GM21529 (cell line): ENCODE measurements around the gene FLRT1.

Source experiments
- ATAC-seq: cut with Tn5 transposase; IDR thresholded peaks from one replicate; pipeline ENCODE4 v1.9.1; 2021; ENCODE audit not compliant: unreplicated experiment

The FLRT1 gene

GRCh38 chr11:64064374-64065140 is 28.8 kb downstream of the FLRT1 start:
- no peak for ATAC-seq

- no peak for ATAC-seq
These were observed 29.4 kb downstream of the FLRT1 start for GRCh38 chr11:64065141-64065465.

GRCh38 chr11:64065712-64066111 is 30.0 kb downstream of the FLRT1 start:
- ATAC-seq, result no peak

- no peak for ATAC-seq
These were observed 31.7 kb downstream of the FLRT1 start for GRCh38 chr11:64067230-64067993.

GRCh38 chr11:64068705-64069400 is 33.1 kb downstream of the FLRT1 start:
- ATAC-seq, result no peak

- no peak for ATAC-seq
These were observed 33.9 kb downstream of the FLRT1 start for GRCh38 chr11:64069401-64070313.

- ATAC-seq, result no peak
These were observed 34.6 kb downstream of the FLRT1 start for GRCh38 chr11:64070314-64070681.

- ATAC-seq, result no peak
These were observed 36.1 kb downstream of the FLRT1 start for GRCh38 chr11:64071849-64072248.

- no peak for ATAC-seq
These were observed 36.7 kb downstream of the FLRT1 start for GRCh38 chr11:64072403-64072802.

- ATAC-seq, result no peak
These were observed 37.1 kb downstream of the FLRT1 start for GRCh38 chr11:64072871-64073270.

GRCh38 chr11:64073542-64073941 is 37.8 kb downstream of the FLRT1 start:
- ATAC-seq, result no peak

GRCh38 chr11:64074239-64074638 is 38.5 kb downstream of the FLRT1 start:
- ATAC-seq, result no peak

GRCh38 chr11:64076758-64077157 is 41.0 kb downstream of the FLRT1 start:
- ATAC-seq, result no peak

GRCh38 chr11:64077607-64078006 is 41.9 kb downstream of the FLRT1 start:
- no peak for ATAC-seq

GRCh38 chr11:64078284-64078683 is 42.6 kb downstream of the FLRT1 start:
- ATAC-seq, result no peak

GRCh38 chr11:64078905-64079304 is 43.2 kb downstream of the FLRT1 start:
- ATAC-seq, result no peak

GRCh38 chr11:64080390-64080789 is 44.7 kb downstream of the FLRT1 start:
- ATAC-seq, result no peak

- ATAC-seq, result no peak
These were observed 46.2 kb downstream of the FLRT1 start for GRCh38 chr11:64081745-64082442.

- no peak for ATAC-seq
These were observed 47.8 kb downstream of the FLRT1 start for GRCh38 chr11:64083398-64084080.
